HG03097 (cell line): ENCODE data around the gene CHST7.

Source experiments
- ATAC-seq: cut with Tn5 transposase; IDR thresholded peaks from one replicate; pipeline ENCODE4 v1.9.1; 2021; ENCODE audit not compliant: unreplicated experiment, low FRiP score

CHST7 gene

DNA sequence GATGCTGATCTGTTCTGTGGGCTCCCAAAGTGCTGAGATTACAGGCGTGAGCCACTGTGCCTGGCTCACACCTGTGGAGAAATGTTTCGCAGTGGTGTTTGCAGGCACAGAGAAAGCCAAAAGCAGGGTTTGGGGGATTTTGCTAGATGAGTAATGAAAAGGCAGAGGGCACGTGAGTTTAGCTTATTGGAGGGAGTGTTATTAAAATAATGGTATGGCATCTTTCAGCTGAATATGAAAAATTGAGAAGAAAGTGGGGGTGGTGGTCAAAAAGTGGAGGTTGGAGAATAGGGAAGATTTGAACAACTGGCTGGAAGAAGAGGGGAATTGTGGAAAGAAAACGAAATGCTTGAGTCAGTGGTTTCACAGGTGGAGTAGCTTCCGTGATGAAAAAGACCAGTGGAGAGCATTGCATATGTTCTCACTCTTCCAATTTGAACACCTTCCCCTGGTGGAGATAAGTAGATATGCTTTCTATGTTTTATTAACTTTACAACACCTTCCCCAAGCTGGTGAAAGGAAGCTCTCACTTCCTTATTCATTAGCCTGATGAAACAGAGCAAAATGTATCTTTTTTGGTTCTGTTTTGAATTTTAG lies 1.1 kb upstream of the CHST7 start:
- ATAC-seq, result peak; percentile 37

DNA sequence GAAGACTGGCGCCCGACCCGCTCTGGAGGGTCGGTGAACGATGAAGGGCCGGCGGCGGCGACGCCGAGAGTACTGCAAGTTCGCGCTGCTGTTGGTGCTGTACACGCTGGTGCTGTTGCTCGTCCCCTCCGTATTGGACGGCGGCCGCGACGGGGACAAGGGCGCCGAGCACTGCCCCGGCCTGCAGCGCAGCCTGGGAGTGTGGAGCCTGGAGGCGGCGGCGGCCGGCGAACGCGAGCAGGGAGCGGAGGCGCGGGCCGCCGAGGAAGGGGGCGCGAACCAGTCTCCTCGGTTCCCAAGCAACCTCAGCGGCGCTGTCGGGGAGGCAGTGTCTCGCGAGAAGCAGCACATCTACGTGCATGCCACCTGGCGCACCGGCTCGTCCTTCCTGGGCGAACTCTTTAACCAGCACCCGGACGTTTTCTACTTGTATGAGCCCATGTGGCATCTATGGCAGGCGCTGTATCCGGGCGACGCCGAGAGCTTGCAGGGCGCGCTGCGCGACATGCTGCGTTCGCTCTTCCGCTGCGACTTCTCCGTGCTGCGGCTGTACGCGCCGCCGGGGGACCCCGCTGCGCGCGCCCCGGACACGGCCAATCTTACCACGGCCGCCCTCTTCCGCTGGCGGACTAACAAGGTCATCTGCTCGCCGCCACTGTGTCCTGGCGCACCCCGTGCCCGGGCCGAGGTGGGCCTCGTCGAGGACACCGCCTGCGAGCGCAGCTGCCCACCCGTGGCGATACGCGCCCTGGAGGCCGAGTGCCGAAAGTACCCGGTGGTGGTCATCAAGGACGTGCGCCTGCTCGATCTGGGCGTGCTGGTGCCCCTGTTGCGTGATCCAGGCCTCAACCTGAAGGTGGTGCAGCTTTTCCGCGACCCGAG lies 568 bp downstream of the CHST7 start:
- ATAC-seq, result peak; percentile 19

DNA sequence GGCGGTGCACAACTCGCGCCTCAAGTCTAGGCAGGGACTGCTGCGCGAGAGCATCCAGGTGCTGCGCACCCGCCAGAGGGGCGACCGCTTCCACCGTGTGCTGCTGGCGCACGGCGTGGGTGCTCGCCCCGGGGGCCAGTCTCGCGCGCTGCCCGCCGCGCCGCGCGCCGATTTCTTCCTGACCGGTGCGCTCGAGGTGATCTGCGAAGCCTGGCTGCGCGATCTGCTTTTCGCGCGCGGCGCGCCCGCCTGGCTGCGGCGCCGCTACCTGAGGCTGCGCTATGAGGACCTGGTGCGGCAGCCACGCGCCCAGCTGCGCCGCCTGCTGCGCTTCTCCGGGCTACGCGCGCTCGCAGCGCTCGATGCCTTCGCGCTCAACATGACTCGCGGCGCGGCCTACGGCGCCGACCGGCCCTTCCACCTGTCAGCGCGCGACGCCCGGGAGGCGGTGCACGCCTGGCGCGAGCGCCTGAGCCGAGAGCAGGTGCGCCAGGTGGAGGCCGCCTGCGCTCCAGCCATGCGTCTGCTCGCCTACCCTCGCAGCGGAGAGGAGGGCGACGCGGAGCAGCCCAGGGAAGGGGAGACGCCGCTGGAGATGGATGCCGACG lies 1.3 kb downstream of the CHST7 start:
- no peak for ATAC-seq

DNA sequence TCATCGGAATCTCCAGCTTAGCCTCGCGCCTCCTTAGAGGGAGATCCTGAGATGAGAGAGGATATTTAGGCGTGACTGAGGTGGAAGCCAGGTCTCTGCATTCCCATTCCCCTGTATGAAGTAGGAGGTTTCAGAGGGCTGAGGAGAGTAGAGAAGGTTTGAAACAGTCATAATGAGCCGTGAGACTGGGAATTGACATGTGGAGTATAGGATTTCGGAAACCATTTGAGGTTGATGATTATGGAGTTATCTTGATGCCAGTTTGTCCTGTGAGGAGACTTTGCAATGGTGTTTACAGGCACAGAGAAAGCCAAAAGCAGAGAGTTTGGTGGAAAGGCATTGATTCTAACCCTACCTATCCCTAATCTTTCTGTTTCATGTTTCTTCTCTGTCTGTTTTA lies 2.0 kb downstream of the CHST7 start:
- no peak for ATAC-seq

DNA sequence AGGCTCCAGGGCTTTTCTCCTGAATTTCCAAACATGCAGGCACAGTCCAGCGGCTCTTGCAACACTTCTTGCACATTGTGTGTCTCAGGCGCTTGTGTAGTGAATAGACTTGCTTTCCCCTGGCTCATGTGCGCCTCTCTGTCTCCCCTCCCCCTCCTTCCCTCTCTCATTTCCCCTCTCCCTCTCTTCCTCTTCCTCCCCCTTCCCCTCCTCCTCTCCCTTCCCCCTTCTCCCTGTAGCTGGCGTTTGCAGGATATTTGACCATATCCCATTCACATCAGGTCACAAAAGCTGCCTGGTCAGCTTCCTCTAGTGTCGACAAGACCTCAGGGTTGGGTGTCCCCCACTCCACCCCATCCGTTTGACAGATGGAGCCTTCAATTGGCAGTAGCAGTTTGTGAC lies 2.4 kb downstream of the CHST7 start:
- ATAC-seq, result no peak

DNA sequence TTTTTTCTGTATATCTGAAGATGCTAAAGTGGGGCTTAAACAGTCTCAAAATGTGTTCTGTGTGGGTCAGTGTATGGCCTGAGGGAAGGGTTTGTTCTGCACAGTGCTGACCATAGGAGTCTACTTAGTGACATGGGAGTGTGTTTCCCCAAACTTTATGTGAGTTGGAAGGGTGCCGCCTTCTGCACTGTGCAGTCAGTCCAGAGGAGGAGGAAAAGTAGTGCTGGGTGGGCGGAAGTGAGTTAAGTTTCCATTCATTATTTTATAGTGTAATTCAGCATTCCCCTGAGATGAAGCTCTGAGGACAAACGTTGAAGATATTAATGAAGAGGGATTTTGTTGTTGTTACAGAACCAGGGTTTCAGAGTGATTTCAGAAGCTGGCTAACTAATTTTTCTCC lies 2.9 kb downstream of the CHST7 start:
- no peak for ATAC-seq

DNA sequence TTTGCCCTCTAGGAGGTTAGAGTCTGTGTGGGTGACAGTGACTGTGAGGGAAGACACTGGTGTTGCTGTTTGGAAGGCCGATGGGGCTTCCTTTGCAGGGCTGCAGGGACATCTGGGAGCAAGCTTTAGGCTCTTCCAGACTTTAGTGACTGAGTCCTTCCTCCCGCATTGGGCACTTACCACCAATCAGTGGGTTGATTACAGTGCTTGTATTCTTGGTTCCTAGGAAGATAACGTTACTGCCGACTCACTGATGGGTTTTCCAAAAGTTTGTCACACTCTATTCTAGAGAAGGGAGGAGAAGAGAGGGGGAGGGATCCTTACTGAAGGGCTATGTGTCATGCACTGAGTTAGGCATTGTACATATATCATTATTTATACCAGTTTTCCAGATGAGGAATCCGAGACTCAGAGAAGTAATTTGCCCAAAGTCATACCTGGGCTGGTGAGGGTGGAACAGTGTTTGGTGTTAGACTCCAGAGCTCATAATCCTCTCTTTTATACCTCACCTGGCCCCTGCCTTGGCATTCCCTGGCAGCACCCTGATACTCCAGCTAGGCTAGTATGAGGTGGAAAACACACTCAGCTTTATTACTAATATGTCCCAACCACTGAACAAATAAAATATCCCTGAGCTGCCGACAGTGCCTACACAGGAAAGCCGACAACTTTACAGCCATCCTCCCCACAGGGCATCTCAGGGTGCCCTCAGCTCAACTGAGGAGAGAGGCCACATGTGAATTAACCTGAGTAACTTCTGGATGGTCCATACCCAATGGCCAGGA lies 3.8 kb downstream of the CHST7 start:
- ATAC-seq, result no peak

DNA sequence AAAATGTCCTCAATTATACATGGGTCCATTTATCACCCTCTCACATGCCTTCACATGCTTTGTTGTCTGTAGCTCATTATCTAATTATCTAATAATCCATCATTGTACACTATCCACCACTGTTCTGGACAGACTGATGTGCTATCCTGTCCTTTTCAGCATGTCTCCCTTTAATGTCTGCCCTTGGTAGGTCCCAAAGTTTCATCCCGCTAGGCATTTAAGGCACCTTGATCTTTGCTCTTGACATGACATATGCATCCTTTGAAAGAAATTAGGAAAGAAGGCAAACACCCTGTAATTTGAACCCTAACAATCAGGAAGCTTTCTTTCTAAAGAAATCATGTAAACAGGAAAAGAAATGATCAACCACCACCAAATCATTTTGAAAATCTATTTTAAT lies 5.7 kb downstream of the CHST7 start:
- ATAC-seq, result no peak

DNA sequence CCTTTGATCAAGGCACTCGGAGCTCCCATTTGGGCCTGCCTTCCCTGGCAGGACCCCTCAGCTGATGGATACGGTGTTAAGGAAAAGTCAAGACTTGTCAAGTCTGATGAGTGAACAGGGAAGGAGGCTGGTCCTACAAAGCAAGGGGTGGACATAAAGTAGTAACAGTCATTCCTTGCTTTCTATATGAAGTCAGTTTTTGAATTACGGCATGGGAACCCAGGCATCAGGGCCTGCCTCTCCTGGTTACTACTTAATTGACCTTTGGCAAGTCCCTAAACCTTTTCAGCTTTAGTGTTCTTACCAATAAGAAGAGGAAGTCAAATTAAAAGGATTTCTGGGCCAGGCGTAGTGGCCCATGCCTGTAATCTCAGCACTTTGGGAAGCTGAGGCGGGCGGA lies 7.0 kb downstream of the CHST7 start:
- ATAC-seq, result no peak

DNA sequence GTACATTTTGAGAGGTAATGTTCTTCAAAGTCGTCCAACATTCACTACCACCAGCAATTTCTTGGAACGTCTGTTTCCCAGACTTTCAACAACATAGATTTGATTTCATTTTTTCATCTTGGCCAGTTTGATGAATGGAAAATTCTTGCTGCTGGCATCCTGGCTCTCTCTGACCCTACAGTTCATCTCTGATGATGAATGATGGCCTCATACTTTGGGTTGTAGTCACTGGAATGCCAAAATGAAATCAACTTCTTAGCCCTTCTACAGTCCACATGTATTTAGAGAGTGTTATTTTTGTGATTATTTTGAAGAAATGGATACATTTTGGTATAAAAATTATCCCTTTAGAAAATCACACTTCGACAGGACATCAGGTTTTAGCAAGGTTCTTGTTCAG lies 8.8 kb downstream of the CHST7 start:
- no peak for ATAC-seq

DNA sequence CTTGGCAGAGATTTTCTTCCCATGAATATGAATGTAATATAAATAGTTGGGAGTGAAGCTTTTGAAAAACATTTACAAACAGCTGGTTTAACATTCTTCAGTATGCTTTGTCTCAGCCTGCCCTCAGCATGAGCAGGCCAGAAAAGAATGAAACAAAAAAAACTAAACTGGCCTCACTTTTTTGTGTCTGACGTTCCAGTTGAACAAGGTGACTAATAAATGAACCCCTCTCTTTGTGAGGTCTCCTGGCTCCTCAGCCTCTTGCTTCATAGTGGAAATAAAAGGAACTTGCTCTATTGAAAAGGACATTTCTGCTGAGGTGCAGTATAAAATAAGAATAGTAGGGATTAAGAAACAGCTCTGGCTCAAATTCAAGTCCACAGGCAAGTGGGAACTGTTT lies 9.4 kb downstream of the CHST7 start:
- ATAC-seq, result no peak

DNA sequence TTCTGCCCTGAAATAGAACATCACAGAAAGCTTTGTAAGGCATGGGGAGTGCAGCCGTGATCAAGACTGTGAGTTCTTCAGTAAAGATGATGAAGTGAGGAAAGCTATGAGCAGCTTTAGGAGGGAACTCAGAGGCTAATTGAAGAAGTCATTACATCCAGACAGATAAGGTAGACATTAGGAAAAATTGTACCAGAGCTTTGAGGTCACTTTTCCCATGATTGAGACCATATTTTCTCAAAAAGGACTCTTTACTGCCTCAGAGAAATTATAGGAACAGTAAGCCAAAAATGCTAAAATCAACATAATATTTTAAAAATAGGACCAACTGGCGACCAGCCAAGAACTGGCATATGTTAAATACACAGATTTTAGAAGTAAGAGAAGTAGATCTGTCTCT lies 11.2 kb downstream of the CHST7 start:
- ATAC-seq, result no peak

DNA sequence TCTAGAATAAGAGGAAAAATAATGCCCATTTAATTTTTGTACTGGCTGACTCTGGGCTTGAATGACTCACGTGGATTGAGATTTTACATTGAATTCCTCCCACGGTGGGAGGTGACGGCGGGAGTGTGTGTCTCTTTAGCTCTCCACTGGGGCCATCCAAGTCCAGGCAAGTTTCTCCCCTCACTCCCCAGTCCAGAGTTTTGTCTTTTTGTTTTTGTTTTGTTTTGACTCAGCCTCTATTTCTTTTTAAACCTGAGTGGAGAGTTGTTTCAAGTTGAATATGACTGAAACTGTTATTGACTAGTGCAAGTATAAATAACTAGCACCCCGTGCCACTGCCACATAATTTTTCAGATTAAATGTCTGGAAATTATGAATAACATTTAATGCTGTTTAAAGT lies 13.6 kb downstream of the CHST7 start:
- no peak for ATAC-seq

DNA sequence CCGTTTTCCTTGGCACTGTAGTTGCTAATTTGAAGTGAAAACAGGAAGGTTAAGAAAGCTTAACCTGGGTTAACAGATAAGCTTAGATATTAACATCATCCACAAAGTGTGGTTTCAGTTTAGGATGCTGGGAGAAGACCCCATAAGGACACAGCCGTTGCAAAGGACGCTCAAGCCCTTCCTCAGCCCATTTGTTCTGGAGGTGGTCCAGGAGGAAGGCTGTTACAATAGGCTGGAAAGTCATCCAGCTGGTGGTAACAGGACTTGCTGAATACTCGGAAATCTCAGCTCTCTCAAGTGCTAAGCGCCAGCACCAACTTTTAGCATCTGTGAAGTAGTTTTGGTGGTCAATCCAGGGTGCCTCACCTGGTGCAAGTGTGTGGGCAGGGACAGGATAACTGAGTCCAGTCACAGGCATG lies 14.2 kb downstream of the CHST7 start:
- no peak for ATAC-seq

DNA sequence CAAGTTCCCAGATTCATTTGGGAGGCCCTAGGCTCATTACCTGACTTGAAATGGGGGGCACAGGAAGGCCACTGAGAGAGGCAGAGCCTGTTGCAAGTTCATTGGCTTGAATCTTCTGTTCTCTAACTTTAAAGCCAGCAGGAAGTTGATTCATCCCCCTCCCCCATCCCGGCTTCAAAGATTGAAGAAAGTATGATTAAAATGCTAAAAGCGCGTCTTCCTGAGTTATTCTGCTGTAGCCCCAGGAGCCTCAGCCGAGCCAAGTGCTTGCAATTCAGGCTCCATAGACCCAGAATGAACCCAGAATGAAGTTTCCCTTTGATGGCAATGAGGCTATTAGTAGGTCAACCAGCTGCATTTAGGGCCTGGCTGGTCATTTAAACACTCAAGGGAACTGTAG lies 14.7 kb downstream of the CHST7 start:
- no peak for ATAC-seq

DNA sequence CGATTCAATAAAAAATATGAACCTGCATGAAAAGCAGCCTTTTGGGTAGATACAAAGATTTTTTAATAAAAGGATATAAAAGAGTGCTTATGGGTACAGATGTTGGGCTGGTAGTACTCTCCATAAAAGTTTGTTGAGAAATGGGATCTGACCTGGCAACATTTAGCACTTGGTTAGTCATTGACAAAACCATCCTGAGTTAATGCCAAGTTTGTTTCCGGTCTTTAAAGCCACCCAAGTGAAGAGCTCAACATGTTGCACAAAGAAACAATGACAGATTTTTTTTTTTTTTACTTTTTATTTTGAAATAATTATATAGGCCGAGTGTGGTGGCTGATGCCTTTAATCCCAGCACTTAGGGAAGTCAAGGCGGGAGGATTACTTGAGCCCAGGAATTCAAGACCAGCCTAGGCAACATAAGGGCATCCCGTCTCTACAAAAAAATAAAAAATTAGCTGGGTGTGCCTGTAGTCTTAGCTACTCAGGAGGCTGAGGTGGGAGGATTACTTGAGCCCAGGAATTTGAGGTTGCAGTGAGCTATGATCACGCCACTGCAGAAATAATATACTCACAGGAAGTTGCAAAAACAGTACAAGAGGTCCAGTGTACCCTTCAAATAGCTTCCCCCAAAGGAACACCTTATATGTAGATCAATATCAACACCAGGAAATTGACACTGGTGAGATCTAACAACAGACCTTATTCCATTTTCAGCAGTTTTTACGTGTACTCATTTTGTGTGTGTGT lies 16.6 kb downstream of the CHST7 start:
- no peak for ATAC-seq

DNA sequence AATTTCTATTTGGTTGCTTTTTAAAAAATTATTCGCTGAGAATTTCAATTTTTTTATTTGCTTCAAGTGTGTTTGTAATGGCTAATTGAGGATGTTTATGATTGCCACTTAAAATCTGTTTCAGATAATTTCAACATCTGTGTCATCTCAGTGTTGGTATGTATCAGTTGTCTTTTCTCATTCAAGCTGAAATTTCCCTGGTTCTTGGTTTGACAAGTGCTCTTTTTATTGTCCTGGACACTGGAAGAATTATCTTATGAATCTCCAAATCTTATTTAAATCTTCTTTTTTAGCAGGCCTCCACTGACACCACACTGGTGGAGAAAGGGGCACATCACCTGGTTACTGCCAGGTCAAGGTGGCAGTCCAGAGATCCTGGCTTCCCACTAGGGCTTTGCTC lies 21.5 kb downstream of the CHST7 start:
- ATAC-seq, result no peak

DNA sequence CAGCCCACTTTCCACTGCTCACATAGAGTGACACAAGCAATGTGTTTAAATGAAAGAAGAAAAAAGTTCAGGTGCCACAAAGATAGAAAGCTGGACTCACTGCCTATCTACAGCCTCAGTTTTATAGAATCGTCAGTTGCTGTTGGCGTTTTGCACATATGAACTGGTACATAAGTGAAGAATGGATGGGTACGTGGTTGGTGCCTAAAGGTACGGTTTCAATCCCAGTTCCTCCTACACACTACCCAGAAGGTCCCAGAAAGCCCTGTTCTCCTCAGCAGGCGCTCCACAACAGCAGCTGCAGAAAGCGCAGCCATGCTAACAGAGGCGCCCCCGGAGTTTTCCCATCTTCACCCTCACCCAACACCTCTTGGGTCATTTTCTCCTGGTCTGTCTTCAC lies 23.6 kb downstream of the CHST7 start:
- ATAC-seq, result no peak

DNA sequence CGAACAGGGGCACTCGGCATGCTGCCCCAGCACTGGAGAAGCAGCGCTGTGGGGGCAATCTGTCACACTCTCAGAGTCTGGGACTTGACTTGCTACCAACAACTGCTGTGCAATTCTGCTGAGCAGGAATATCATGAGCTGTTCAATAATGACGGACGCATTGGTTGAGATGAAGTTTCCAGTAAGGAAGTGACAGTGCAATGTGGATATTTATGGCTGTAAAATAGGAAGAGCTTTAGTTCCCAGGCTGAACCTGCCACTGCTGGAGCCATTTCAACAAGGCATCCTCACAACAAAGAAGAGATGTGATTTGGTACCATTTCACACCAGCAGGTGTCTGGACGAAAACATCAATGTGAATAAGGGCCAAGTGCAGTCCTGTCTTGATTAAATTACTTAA lies 24.2 kb downstream of the CHST7 start:
- no peak for ATAC-seq

DNA sequence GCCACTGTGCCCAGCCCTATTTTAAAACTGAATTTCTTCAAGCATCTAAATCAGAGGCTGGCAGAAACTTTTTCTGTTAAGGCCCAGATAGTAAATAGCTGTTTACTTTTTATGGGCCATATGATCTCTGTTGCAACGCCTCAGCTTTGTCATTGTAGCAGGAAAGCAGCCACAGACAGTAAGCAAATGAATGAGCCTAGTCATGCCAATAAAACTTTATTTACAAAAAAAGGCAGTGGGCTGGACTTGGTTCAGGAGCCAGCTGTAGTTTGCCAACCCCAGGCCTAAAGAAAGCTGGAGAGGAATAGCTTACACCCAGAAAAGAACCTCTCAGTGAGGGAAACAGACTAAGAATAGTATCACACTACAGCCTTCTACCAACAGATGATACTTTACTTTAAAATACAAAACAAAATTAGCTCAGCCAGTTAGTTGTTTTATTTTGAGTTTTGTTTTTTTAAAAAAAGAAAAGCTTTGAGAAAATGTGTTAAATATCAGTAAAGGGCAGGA lies 25.5 kb downstream of the CHST7 start:
- ATAC-seq, result no peak
